NCI-H128 (cell line): ENCODE data around the gene MEF2D.

ENCODE experiments used
- DNase-seq: peaks from one replicate; lab custom pipeline; 2025; ENCODE audit not compliant: unreplicated experiment; lab: John Stamatoyannopoulos, UW

The MEF2D gene

GRCh38 chr1:156430866-156431265 lies 69.7 kb downstream of the MEF2D start:
- DNase-seq = no peak

GRCh38 chr1:156430303-156430702 lies 70.3 kb downstream of the MEF2D start:
- no peak for DNase-seq

GRCh38 chr1:156429313-156430060 lies 71.1 kb downstream of the MEF2D start:
- no peak for DNase-seq

GRCh38 chr1:156428746-156429288 lies 71.8 kb downstream of the MEF2D start:
- DNase-seq = no peak

- no peak for DNase-seq
Measured at GRCh38 chr1:156427957-156428356, 72.6 kb downstream of the MEF2D start.

GRCh38 chr1:156425943-156426342 lies 74.6 kb downstream of the MEF2D start:
- DNase-seq = no peak

GRCh38 chr1:156424806-156425432 lies 75.7 kb downstream of the MEF2D start:
- DNase-seq = no peak

GRCh38 chr1:156423422-156424352 lies 76.9 kb downstream of the MEF2D start:
- DNase-seq = no peak

GRCh38 chr1:156422602-156423091 lies 77.9 kb downstream of the MEF2D start:
- no peak for DNase-seq

GRCh38 chr1:156421939-156422601 lies 78.5 kb downstream of the MEF2D start:
- DNase-seq = no peak

GRCh38 chr1:156421062-156421938 lies 79.3 kb downstream of the MEF2D start:
- peak; percentile 37 for DNase-seq

GRCh38 chr1:156420205-156421061 lies 80.1 kb downstream of the MEF2D start:
- DNase-seq = no peak

- no peak for DNase-seq
Measured at GRCh38 chr1:156419854-156420204, 80.7 kb downstream of the MEF2D start.

GRCh38 chr1:156418416-156419070 lies 82.0 kb downstream of the MEF2D start:
- no peak for DNase-seq

- DNase-seq = no peak
Measured at GRCh38 chr1:156417401-156418020, 83.1 kb downstream of the MEF2D start.

- no peak for DNase-seq
Measured at GRCh38 chr1:156416993-156417392, 83.6 kb downstream of the MEF2D start.

- no peak for DNase-seq
Measured at GRCh38 chr1:156414461-156415064, 86.0 kb downstream of the MEF2D start.
